H9 (cell line): ENCODE data around the gene STK10. TPM values are rescaled to one million over a fixed set of nuclear protein-coding genes. Genes with fewer than 3 reads are reported as not detected.

Experiments used
- DNase-seq: peaks from one replicate; pipeline ENCODE4 v3.0.0-alpha.2; 2017
- H2AFZ ChIP-seq: one replicate; pipeline ENCODE4 v1.6.1; 2013; ENCODE audit warnings: mild to moderate bottlenecking, low read length, control low read depth, moderate library complexity
- H2AK5ac ChIP-seq: 2 replicates; pipeline ENCODE4 v1.6.1; 2013; ENCODE audit warnings: low read length, control low read depth, mixed read lengths; ENCODE audit not compliant: insufficient read length
- H2BK120ac ChIP-seq: one replicate; pipeline ENCODE4 v1.6.1; 2013; ENCODE audit warnings: low read depth, mild to moderate bottlenecking, low read length, control low read depth, inconsistent platforms; ENCODE audit not compliant: poor library complexity, severe bottlenecking
- H2BK12ac ChIP-seq: 2 replicates; pipeline ENCODE4 v1.6.1; 2013; ENCODE audit warnings: low read length, control low read depth, mixed read lengths, low read depth; ENCODE audit not compliant: insufficient read length
- H2BK15ac ChIP-seq: 2 replicates; pipeline ENCODE4 v1.6.1; 2013; ENCODE audit warnings: low read depth, low read length, control low read depth
- H2BK20ac ChIP-seq: one replicate; pipeline ENCODE4 v1.6.1; 2013; ENCODE audit warnings: low read depth, mild to moderate bottlenecking, low read length, control low read depth, inconsistent platforms; ENCODE audit not compliant: poor library complexity, severe bottlenecking
- H2BK5ac ChIP-seq: 2 replicates; pipeline ENCODE4 v1.6.1; 2013; ENCODE audit warnings: low read length, control low read depth, mixed read lengths; ENCODE audit not compliant: insufficient read length
- H3K14ac ChIP-seq: 2 replicates; pipeline ENCODE4 v1.6.1; 2013; ENCODE audit warnings: low read length, control low read depth; ENCODE audit not compliant: insufficient read depth
- H3K18ac ChIP-seq: 2 replicates; pipeline ENCODE4 v1.6.1; 2013; ENCODE audit warnings: low read depth, mild to moderate bottlenecking, mixed read lengths, low read length, control low read depth; ENCODE audit not compliant: insufficient read length
- H3K23ac ChIP-seq: 2 replicates; pipeline ENCODE4 v1.6.1; 2013; ENCODE audit warnings: low read length, control low read depth, mixed read lengths, low read depth; ENCODE audit not compliant: insufficient read length
- H3K23me2 ChIP-seq: 2 replicates; pipeline ENCODE4 v1.6.1; 2013; ENCODE audit warnings: low read depth, mild to moderate bottlenecking, mixed read lengths, low read length, control low read depth; ENCODE audit not compliant: insufficient read length, poor library complexity, severe bottlenecking
- H3K27ac ChIP-seq: 2 replicates; pipeline ENCODE4 v1.5.1; 2013; ENCODE audit warnings: low read length, control low read depth, mixed read lengths, low read depth; ENCODE audit not compliant: insufficient read length
- H3K27me3 ChIP-seq: 2 replicates; pipeline ENCODE4 v1.6.1; 2013; ENCODE audit warnings: low read length, control low read depth, inconsistent platforms; ENCODE audit not compliant: insufficient read depth
- H3K4ac ChIP-seq: 2 replicates; pipeline ENCODE4 v1.6.1; 2013; ENCODE audit warnings: low read depth, mild to moderate bottlenecking, control low read depth, inconsistent platforms, low read length, moderate library complexity
- H3K4me1 ChIP-seq: 2 replicates; pipeline ENCODE4 v1.6.1; 2013; ENCODE audit warnings: low read length, control low read depth, inconsistent platforms; ENCODE audit not compliant: insufficient read depth
- H3K4me2 ChIP-seq: 2 replicates; pipeline ENCODE4 v1.6.1; 2013; ENCODE audit warnings: low read length, control low read depth, mixed read lengths; ENCODE audit not compliant: insufficient read length, insufficient read depth
- H3K56ac ChIP-seq: 2 replicates; pipeline ENCODE4 v1.6.1; 2013; ENCODE audit warnings: low read depth, mild to moderate bottlenecking, mixed read lengths, low read length, control low read depth; ENCODE audit not compliant: insufficient read length
- H3K79me1 ChIP-seq: 2 replicates; pipeline ENCODE4 v1.6.1; 2013; ENCODE audit warnings: low read depth, mild to moderate bottlenecking, moderate library complexity, low read length, control low read depth, inconsistent platforms; ENCODE audit not compliant: insufficient read depth, poor library complexity, severe bottlenecking
- H3K79me2 ChIP-seq: 2 replicates; pipeline ENCODE4 v1.6.1; 2013; ENCODE audit warnings: low read length, control low read depth, inconsistent platforms; ENCODE audit not compliant: insufficient read depth
- H3K9ac ChIP-seq: 2 replicates; pipeline ENCODE4 v1.6.1; 2013; ENCODE audit warnings: low read length, control low read depth, mixed read lengths; ENCODE audit not compliant: insufficient read length; ENCODE audit errors: extremely low read depth
- H3K9me3 ChIP-seq: one replicate; pipeline ENCODE4 v1.6.1; 2013; ENCODE audit warnings: low read depth, low read length, inconsistent platforms; ENCODE audit not compliant: control insufficient read depth
- H3T11ph ChIP-seq: one replicate; pipeline ENCODE4 v1.6.1; 2013; ENCODE audit warnings: mild to moderate bottlenecking, low read length, control low read depth, inconsistent platforms
- H4K20me1 ChIP-seq: one replicate; pipeline ENCODE4 v1.6.1; 2013; ENCODE audit not compliant: control insufficient read depth, insufficient read length, insufficient read depth
- H4K5ac ChIP-seq: 2 replicates; pipeline ENCODE4 v1.6.1; 2013; ENCODE audit warnings: low read depth, mild to moderate bottlenecking, mixed read lengths, low read length, control low read depth; ENCODE audit not compliant: insufficient read length
- H4K8ac ChIP-seq: replicated peaks from 2 replicates; pipeline ENCODE4 v1.6.1; 2013; ENCODE audit warnings: low read length, control low read depth, mixed read lengths, low read depth; ENCODE audit not compliant: insufficient read length
- H4K91ac ChIP-seq: 2 replicates; pipeline ENCODE4 v1.6.1; 2013; ENCODE audit warnings: low read depth, mild to moderate bottlenecking, moderate library complexity, mixed read lengths, low read length, control low read depth; ENCODE audit not compliant: insufficient read length
- H3K27ac Mint-ChIP-seq, 3 experiments: 2 replicates in 2 of 3; 3 replicates in 1 of 3; pipeline ENCODE4 v1.8.0; 2020 to 2021; ENCODE audit warnings: mixed read lengths in 3 of 3, mild to moderate bottlenecking in 1 of 3, moderate library complexity in 1 of 3
- H3K27me3 Mint-ChIP-seq: 2 replicates; pipeline ENCODE4 v1.8.0; 2021; ENCODE audit warnings: low read depth, mild to moderate bottlenecking, moderate library complexity, mixed read lengths
- H3K36me3 Mint-ChIP-seq, 3 experiments: 2 replicates in 2 of 3; 3 replicates in 1 of 3; pipeline ENCODE4 v1.8.0; 2020 to 2021; ENCODE audit warnings: low read depth in 3 of 3, mixed read lengths in 3 of 3; ENCODE audit not compliant: insufficient read depth in 1 of 3
- H3K4me1 Mint-ChIP-seq, 2 experiments: 2 replicates each; pipeline ENCODE4 v1.8.0; 2020; ENCODE audit warnings: mixed read lengths in 2 of 2
- H3K4me3 Mint-ChIP-seq, 2 experiments: 2 replicates in 1 of 2; 3 replicates in 1 of 2; pipeline ENCODE4 v1.8.0; 2020 to 2021; ENCODE audit warnings: mild to moderate bottlenecking in 2 of 2, mixed read lengths in 2 of 2, moderate library complexity in 1 of 2
- H3K9me3 Mint-ChIP-seq, 2 experiments: 2 replicates in 1 of 2; 3 replicates in 1 of 2; pipeline ENCODE4 v1.8.0; 2020; ENCODE audit warnings: mild to moderate bottlenecking in 2 of 2, mixed read lengths in 2 of 2, moderate library complexity in 1 of 2
- CTCF ChIP-seq: fragments of 200-600 bp; sonication (generic); conservative IDR thresholded peaks from 3 replicates; pipeline ENCODE4 v1.8.0; 2021; ENCODE audit warnings: antibody characterized with exemption, mild to moderate bottlenecking
- WGBS: extraction: QIAGEN DNeasy Blood & Tissue Kit; methylation state at CpG from one replicate; pipeline ENCODE4 v1.1.7; 2013; ENCODE audit warnings: missing lambda C conversion rate, low lambda C conversion rate, mixed read lengths; ENCODE audit not compliant: insufficient read length; ENCODE audit errors: extremely low coverage; 5-methylcytosine and 5-hydroxymethylcytosine counted together
- total RNA-seq: library from RNA; stranded (reverse); gene quantifications from 2 replicates; pipeline ENCODE4 v1.2.1, GENCODE V29; 2021

STK10 gene
- total RNA-seq, 1 experiment from 2014 or later = 14.6 TPM

GRCh38 chr5:172178991-172179989 is 8.7 kb downstream of the STK10 start:
- Histone ChIP-seq H4K5ac (no peak overlapping the region), H3K18ac (no peak overlapping the region), H3K4me1 (peaks cover 10% of the 10 kb centered on the region; the same call in 1 of the 2 replicates), H2AK5ac (no peak overlapping the region), H3K4ac (no peak overlapping the region), H2BK120ac (no peak overlapping the region), H3K56ac (no peak overlapping the region), H4K8ac (no peak overlapping the region), H4K20me1 (no peaks in the 10 kb centered on the region), H3K79me1 (no peaks in the 10 kb centered on the region), H2BK5ac (no peak overlapping the region), H3T11ph (no peak overlapping the region), H2BK15ac (no peak overlapping the region), H3K23me2 (no peaks in the 10 kb centered on the region), H3K23ac (no peak overlapping the region), H3K9me3 (no peaks in the 10 kb centered on the region), H3K79me2 (peaks cover 2% of the 10 kb centered on the region; the same call in 1 of the 2 replicates), H3K27me3 (no peaks in the 10 kb centered on the region), H3K27ac (no peak overlapping the region), H3K14ac (no peak overlapping the region), H3K4me2 (no peak overlapping the region), H3K9ac (no peak overlapping the region), H4K91ac (no peak overlapping the region), H2AFZ (no peak overlapping the region), H2BK20ac (no peak overlapping the region), H2BK12ac (no peak overlapping the region)
- Mint-ChIP-seq H3K9me3 (no peaks in the 10 kb centered on the region), H3K27me3 (no peaks in the 10 kb centered on the region; the same call in 1 of the 2 replicates), H3K27ac (peak overlapping the region in 2 of 3 experiments; percentile 73 to 91; a peak in 4 of 7 replicates), H3K4me1 (peaks cover 33 to 37% of the 10 kb centered on the region in 2 experiments), H3K36me3 (peaks cover 0 to 4% (median 3%) of the 10 kb centered on the region in 3 experiments; a peak in 3 of 7 replicates), H3K4me3 (no peak overlapping the region)
- DNase-seq = peak; percentile 57
- TF ChIP-seq CTCF = no peak
- no CpG with 5 or more reads among the region's 18 CpGs for WGBS
